Daoy (cell line): ENCODE measurements around the gene CAMSAP2. TPM values are rescaled to one million over a fixed set of nuclear protein-coding genes. Genes with fewer than 3 reads are reported as not detected.
"Not testable (repeated sequence)": the region's sequence is repeated elsewhere in the genome, so short reads cannot be mapped to it uniquely, and the experiment has no call there.

Source experiments
- DNase-seq: peaks from one replicate; pipeline ENCODE4 v3.0.0-alpha.2; 2015; ENCODE audit warnings: low read depth
- total RNA-seq: library from RNA; depleted of rRNA; stranded (reverse); fragments of >200 nt; shearing (Covaris generic); gene quantifications from 2 replicates; pipeline ENCODE4 v1.2.3, GENCODE V29; 2014

Gene CAMSAP2
- total RNA-seq, 1 experiment from 2014 or later, result 23.5 TPM

DNA sequence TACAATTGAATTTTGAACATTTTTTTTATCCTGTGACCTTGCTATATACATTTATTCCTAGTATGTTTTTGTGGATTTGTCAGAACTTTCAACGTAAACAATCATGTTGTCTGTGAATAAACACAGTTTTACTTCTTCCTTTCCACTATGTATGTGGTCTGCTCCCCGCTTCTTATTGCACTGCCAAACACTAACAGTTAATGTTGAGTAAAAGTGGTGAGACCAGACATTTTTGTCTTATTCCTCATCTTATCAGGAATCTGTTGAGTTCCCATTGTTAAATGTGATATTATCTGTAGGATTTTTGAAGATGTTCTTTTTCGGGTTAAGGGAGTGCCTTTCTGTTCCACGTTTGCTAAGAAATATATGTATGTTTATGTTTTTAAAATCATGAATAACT, 45.9 kb downstream of the CAMSAP2 start:
- DNase-seq, result no peak

GRCh38 chr1:200786788-200787187, 48.1 kb downstream of the CAMSAP2 start:
- no peak for DNase-seq

GRCh38 chr1:200787896-200788387, 49.2 kb downstream of the CAMSAP2 start:
- no peak for DNase-seq

- not testable (repeated sequence) for DNase-seq
These were observed 52.3 kb downstream of the CAMSAP2 start for GRCh38 chr1:200791012-200791411.

DNA sequence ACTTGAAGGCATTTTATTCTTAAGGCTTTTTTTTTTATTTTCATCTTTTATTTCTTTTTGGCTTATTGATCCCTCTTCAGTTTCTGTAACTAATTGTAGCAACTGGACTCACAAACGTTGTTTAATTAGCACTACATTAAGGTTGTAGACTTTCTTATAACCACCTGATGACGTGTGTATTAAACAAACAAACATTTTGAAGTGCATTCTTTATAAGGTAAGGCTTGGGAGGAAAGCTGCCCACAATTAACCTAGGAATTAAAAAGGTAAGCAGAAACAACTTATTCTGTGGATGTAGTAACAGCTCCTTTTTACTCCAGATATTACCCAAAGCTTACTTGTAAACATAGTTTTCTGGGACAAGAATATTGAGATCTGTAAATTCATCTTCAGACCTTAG, 55.0 kb downstream of the CAMSAP2 start:
- DNase-seq, result no peak

DNA sequence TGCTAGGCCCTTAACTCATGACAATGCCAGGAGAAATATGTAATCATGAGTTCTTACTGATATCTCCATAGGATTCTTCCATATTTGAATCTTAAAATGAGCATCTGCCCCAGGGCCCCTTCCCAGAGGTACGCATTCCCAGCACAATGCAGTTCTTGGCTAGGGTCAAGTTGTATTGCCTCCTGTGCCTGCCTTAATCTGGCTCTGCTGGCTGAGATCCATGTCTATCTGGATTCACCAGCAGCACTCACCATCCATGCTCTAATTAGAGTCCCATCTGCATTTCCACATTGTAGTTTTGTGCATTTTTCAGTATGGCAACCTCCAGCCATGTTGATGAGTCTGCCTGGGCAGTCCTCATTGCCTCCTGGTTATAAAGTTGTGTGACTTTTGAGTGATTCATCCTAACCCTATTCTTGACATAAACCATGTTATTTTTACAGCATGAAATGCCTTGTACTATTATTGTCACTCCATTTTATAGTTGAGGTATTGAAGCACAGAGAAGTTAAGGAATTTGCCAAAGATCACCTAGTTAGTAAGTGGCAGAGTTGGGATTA, 55.9 kb downstream of the CAMSAP2 start:
- DNase-seq, result no peak

DNA sequence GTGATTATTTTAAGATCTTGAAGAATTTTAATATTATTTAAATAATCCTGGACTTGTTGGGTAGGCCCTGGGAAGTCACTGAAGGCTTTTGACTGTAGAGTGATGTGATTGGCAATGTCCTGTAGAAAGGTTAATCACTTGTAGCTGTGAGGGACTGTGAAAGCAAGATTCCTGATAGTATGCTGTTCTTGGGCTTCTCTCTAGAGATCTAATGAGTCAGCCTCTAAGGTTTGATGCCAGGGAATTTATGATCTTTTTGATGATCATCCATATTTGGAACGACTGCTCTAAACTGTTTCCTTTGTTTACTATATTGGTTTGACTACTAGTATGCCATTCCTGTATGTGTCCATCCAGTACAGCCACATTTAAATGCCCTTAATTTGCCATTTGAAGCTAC, 56.5 kb downstream of the CAMSAP2 start:
- no peak for DNase-seq

DNA sequence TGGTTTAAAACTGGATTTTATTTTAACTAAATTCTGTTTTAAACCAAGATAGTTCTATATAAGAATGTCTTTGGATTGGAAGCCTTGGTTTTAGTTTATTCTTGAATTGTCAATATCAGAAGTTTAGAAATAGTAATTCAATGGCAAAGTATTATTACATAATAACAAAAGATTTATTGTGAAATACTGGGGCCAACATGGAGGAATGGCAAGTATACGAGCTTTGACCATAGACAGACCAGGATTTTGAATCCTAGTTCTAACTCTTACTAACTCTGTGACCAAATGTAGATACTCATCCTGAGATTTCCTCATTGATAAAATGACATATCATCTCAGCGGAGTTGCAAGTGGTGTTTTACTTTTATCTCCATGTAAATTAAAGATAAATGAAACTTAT, 63.3 kb downstream of the CAMSAP2 start:
- DNase-seq, result no peak

GRCh38 chr1:200802865-200803512, 64.3 kb downstream of the CAMSAP2 start:
- DNase-seq, result peak; percentile 78

- DNase-seq, result no peak
These were observed 67.0 kb downstream of the CAMSAP2 start for GRCh38 chr1:200805719-200806118.

DNA sequence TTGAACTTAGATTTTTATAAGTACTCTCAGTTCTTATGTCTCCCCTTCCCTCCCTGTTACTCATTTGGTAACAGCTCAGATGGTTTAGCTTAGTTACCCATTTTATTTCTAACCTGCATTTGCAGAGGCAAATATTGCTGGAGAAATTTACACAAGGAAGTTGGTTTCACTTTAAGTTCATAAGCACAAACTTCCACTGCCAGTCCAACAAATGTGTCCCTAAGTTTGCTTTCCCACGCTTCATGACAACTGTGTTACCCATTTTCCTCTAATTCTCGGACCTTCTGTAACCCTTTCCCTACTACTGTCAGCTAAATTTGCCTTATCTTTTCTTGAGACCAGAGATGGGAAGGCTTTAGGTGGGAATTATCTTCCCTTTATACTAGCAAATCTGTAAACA, 70.2 kb downstream of the CAMSAP2 start:
- DNase-seq, result no peak

GRCh38 chr1:200811704-200812103, 73.0 kb downstream of the CAMSAP2 start:
- DNase-seq, result no peak

GRCh38 chr1:200816624-200817224, 78.0 kb downstream of the CAMSAP2 start:
- DNase-seq, result not testable (repeated sequence)

DNA sequence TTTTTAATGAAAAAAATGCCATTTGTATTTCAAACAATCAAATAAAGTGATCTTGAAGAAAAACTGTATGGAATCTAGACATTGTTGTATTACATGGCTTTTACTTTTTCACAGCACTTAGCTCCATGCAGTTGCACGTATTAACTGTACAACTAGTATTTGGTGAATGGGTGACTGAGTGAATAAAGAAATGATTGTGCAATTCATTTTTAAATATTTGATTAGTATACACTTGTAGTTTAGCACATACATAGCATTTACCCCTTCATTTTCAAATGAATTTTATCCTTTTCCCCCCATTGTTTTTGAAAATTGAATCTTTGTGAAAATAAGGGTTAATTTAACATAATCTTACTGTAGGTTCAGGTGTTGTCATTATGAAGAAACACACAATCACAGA, 79.6 kb downstream of the CAMSAP2 start:
- no peak for DNase-seq

GRCh38 chr1:200819726-200820125, 81.0 kb downstream of the CAMSAP2 start:
- no peak for DNase-seq

- DNase-seq, result no peak
These were observed 92.4 kb downstream of the CAMSAP2 start for GRCh38 chr1:200831091-200831490.

- DNase-seq, result no peak
These were observed 95.7 kb downstream of the CAMSAP2 start for GRCh38 chr1:200834383-200834782.

DNA sequence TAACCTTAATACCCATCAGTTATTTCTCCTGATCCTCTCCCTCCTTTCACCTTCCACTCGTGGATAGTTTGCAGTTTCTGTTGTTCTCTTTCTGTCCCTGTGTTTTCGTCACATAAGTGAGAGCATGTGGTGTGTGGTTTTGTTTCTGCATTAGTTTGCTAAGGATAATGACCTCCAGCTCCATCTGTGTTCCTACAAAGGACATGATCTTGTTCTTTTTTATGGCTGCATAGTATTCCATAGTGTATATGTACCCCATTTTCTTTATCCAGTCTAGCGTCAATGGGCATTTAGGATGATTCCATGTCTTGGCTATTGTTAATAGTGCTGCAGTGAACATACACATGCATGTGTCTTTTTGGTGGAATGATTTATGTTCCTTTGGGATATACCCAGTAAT, 97.5 kb downstream of the CAMSAP2 start:
- no peak for DNase-seq

- DNase-seq, result no peak
These were observed 99.4 kb downstream of the CAMSAP2 start for GRCh38 chr1:200837931-200838571.

GRCh38 chr1:200838676-200839445, 100.2 kb downstream of the CAMSAP2 start:
- no peak for DNase-seq

GRCh38 chr1:200845360-200845759, 106.7 kb downstream of the CAMSAP2 start:
- DNase-seq, result no peak

DNA sequence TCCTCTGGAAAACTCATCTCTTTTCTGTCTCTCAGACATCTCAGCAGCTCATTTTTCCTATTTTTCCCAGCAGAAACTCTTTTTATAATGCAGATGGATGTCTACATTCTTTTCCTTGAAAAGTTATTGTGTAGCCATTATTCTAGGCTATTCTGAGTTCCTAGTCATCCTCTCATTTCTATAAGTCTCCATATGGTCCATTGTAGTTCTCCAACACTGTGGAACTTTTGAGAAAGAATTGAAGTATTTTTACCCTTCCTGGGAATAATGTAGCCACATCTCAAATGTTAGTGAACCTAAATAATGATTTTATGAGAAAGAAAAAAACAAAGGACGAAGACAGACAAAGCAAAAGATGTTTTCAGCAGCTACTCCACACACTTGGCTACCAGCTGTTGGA, 107.7 kb downstream of the CAMSAP2 start:
- DNase-seq, result no peak
